Muscle of arm (tissue), 12 donors: ENCODE measurements around the gene SERPINE1. TPM values are rescaled to one million over a fixed set of nuclear protein-coding genes. Genes with fewer than 3 reads are reported as not detected.
"Not testable (repeated sequence)": the region's sequence is repeated elsewhere in the genome, so short reads cannot be mapped to it uniquely, and the experiment has no call there.

Experiments used
- DNase-seq: peaks from one replicate; pipeline ENCODE4 v3.0.0-alpha.2; 2013
- polyA plus RNA-seq, 12 donors: library from polyadenylated mRNA; unstranded; fragments of 120-200 nt; gene quantifications; one replicate each; pipeline ENCODE4 v1.2.1, GENCODE V29; 2013; ENCODE audit not compliant: insufficient read length in 12 of 12

SERPINE1 gene
- polyA plus RNA-seq, 12 donors: 1.7 to 10.0 (median 3.0) TPM; not detected in 1

GRCh38 chr7:101100858-101101847 lies 25.8 kb upstream of the SERPINE1 start:
- DNase-seq: no peak

GRCh38 chr7:101102026-101102425 lies 24.9 kb upstream of the SERPINE1 start:
- DNase-seq: no peak

GRCh38 chr7:101103701-101104100 lies 23.2 kb upstream of the SERPINE1 start:
- not testable (repeated sequence) for DNase-seq

DNA sequence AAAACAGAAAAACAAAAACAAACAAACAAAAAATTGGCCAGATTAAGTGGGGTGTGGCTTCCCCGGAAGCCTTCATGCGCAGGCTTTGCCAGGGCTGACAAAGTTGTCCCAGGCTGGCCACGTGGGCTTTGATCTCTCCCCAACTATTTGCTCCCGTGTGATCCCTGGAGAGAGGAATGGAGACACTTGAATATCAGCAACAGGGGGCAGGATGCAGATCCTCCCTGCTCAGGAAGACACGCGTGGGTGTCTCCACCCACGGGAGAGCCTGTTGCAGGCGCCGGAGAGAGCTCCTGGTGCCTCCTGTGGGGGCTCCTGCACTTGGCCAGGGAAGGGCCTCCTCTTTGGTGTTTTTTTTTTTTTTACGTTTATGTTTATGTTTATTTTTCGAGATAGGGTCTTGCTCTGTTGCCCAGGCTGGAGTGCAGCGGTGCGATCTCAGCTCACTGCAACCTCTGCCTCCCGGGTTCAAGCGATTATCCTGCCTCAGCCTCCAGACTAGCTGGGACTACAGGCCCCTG lies 22.7 kb upstream of the SERPINE1 start:
- DNase-seq: no peak

- no peak for DNase-seq
Measured at GRCh38 chr7:101104799-101105198, 22.1 kb upstream of the SERPINE1 start.

- not testable (repeated sequence) for DNase-seq
Measured at GRCh38 chr7:101105248-101105647, 21.7 kb upstream of the SERPINE1 start.

- no peak for DNase-seq
Measured at GRCh38 chr7:101106386-101106785, 20.5 kb upstream of the SERPINE1 start.

DNA sequence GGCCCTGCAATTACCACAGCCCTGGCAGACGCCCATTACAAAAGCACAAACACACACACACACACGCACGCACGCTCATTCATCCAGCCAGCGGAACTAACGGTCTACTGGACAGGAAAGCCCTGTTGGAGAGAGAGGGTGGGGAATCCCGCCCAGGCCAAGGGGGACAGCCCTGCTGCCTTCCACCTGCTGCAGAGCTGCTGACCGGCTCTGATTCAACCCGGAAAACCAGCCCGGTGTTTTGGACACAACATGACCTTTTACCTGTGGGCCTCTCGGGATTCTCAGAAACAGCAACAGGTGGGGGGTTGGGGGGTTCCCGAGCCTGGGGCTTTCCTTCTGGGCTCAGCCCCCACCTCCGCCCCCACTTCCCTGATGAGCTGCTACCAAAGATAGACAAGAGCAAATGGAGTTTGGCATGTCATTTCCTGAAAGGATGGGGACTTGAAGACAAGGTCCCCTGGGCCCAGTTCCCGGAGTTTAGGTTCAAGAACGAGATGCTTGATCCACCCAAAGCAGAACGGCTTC lies 18.5 kb upstream of the SERPINE1 start:
- no peak for DNase-seq

- DNase-seq: no peak
Measured at GRCh38 chr7:101108961-101109360, 17.9 kb upstream of the SERPINE1 start.

DNA sequence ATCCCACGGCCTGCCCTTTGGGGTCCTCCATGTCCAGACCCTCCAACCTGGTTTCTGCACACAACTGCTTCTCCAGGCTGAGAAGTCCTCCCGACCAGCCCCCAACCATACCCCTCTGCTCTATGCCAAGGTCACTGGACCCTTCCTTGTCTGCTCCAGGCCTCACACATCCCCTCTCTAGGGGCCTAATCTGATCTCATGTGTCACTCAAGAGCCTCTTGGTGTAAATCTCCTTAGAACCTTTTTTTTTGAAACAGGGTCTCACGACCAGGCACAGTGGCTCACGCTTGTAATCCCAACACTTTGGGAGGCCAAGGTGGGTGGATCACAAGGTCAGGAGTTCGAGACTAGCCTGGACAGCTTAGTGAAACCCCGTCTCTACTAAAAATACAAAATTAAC lies 17.5 kb upstream of the SERPINE1 start:
- DNase-seq: no peak

DNA sequence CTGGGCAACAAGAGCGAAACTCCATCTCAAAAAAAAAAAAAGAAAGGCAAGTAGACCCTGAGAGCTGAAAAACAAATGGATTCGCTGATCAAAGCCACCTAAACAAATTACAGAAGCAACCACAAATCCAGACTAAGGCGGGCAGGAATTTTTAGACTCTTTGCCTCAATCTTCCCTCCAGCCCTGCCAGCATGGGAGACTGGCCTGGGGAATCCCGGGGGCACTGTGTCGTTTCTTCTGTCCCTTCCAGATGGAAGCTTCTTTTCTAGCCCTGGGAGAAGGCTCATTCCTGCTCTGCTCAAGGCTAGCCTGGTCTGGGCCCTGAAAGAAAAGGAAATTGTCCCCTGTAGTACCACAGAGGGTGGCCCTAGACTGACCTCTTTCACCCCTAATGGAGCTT lies 15.6 kb upstream of the SERPINE1 start:
- no peak for DNase-seq

GRCh38 chr7:101112233-101112632 lies 14.7 kb upstream of the SERPINE1 start:
- no peak for DNase-seq

GRCh38 chr7:101113140-101113539 lies 13.8 kb upstream of the SERPINE1 start:
- not testable (repeated sequence) for DNase-seq

DNA sequence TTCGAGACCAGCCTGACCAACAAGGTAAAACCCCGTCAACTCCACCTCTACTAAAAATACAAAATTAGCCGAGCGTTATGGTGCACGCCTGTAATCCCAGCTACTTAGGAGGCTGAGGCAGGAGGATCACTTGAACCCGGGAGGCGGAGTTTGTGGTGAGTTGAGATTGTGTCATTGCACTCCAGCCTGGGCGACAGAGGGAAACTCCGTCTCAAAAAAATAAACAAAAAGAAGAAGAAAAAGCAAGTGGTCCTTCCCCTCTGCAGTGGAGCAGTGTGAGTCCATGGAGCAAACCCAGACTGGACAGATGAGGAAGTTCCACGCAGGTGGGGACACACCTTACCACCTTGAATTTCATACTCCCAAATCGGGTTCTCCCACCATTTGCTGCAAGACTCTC lies 13.1 kb upstream of the SERPINE1 start:
- DNase-seq: no peak

GRCh38 chr7:101114492-101114891 lies 12.4 kb upstream of the SERPINE1 start:
- DNase-seq: no peak

- DNase-seq: no peak
Measured at GRCh38 chr7:101115215-101115614, 11.7 kb upstream of the SERPINE1 start.

DNA sequence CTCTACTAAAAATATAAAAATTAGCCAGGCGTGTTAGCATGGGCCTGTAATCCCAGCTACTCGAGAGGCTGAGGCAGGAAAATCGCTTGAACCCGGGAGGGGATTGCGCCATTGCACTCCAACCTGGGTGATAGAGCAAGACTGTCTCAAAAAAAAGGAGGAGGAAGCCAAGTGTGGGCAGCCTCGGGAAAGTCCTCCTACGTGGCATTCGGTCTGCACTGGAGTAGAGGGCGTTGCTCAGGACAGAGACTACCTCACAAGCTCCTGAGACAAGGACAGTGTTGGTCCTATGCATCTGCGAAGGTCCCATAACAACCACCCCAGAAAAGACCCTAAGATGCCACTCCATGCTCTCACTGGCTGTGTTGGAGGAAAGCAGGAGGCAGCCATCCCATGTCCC lies 10.0 kb upstream of the SERPINE1 start:
- DNase-seq: no peak

GRCh38 chr7:101118856-101119255 lies 8.0 kb upstream of the SERPINE1 start:
- no peak for DNase-seq

GRCh38 chr7:101119876-101120275 lies 7.0 kb upstream of the SERPINE1 start:
- DNase-seq: no peak

DNA sequence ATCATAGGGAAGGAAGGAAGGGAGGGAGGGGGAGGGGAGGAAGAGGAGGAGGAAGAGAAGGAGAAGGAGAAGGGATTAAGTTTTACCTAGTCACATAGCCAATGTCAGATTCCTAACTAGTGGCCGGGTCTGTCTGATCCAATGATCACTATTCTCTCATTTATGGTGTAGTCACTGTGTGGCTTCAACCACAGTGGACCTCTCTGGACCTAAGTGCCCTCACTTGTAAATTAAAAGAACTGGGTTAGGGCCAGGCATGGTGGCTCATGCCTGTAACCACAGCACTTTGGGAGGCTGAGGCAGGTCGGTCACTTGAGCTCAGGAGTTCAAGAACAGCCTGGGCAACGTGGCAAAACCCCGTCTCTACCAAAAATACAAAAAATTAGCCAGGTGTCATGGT lies 6.6 kb upstream of the SERPINE1 start:
- no peak for DNase-seq

DNA sequence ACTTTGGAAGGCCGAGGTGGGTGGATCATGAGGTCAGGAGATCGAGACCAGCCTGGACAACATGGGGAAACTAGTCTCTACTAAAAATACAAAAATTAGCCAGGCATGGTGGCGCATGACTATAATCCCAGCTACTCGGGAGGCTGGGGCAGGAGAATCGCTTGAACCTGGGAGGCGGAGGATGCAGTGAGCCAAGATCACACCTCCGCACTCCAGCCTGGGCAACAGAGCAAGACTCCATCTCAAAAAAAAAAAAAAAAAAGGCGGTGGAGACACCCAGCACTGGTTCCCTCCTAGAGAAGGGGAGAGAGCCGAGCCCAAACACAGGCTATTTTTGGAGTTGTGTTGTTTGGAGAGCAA lies 5.3 kb upstream of the SERPINE1 start:
- not testable (repeated sequence) for DNase-seq

DNA sequence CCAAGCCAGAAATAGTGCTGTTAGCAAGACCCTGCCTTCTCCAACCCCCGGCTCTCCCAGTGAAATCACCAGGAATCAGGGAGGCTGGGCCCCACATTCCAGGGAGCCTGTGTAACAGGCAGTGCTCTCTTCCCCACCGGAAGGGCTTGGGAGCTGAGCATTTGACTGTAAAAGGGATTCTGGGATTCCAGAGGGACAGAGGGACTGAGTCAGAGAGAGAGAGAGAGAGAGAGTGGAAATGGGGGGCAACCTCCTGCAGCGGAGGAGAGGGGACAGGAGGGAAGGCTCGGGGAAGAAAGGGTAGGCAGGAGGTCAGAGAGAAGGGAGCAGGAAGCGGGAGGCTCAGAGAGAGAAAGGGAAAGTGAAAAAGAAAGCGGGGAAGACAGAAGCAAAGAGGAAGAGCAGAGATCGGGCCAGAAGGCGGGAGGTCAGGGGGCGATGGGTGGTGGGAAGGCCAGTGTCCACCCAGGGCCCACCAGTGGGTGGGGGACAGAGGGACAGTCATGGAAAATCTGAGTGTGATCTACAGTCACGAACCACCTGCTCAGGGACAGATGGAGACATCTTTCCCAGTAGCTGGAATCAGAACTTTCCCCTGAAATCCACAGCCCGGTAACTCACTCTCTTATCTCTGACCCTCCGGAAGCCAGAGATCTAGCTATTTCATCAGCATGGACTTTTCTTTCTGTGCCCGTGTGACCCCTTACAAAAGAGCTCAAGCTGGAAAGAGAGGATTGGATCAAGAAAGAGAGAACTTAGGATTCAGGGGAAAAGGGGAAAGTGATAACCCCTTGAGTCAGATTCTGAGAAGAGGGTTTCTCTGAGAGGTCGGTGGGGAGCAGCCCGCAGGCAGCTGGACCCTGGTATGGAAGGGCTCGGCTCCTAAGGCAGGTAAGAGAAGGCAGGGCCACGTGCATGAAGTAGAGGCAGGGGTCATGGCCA lies 4.6 kb upstream of the SERPINE1 start:
- peak; percentile 94 for DNase-seq
